ENCODE results near the gene DCAF17.

Gene DCAF17

DNA sequence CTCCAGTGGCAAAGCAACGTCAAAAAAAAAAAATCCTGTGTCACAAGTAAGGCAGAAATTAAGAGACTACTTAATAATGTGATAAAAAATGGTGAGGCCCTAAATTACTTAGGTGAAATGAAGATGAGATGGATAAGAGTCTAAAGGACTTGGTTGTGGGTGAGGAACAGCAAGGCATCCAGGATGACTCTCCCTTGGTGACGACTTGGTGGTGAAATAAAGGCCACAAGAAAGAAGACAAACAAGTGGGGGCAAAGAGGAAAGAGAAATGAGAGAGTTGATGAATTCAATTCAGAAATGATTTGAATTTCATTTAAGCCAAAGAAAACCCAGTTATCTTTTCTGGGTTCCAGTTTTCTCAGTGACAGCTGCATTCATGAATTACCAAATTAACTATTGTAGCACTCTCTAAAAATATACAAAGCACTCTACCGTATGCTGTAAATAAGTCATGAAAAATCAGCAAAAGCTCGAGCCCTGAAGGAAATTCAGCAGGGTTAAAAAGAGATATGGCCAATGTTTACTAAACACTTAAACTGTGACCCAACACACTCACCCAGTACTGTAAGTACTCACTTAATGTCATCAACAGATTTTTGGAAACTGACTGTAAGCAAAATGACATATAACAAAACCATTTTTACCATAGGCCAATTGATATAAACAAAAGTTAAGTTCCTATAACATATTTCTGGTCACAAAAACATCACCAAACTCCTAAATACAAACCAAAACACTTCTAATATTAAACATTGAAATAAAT, 1.6 kb upstream of the DCAF17 start:
- peaks cover 4 to 14% of the 10 kb centered on the region in 2 experiments for H3K4me1 ChIP-seq (ENCODE audit: control insufficient read depth in 1 of 2, insufficient read depth in 2 of 2, low read length in 2 of 2)
- no peak overlapping the region for H3K4me3 ChIP-seq (ENCODE audit: low read depth, low read length)
- H2AK5ac ChIP-seq (ENCODE audit: low read length): peak overlapping the region; percentile 90
- DNase-seq: no peak
- H4K8ac ChIP-seq (ENCODE audit: low read depth, low read length): peak overlapping the region; percentile 48
- H3K36me3 ChIP-seq (ENCODE audit: control insufficient read depth in 1 of 2, insufficient read depth in 2 of 2, low read length in 2 of 2): peaks cover 2 to 5% of the 10 kb centered on the region in 2 experiments
- H2BK5ac ChIP-seq (ENCODE audit: low read depth, low read length, poor library complexity): no peak overlapping the region
- H3K79me2 ChIP-seq (ENCODE audit: control insufficient read depth, insufficient read depth, low read length, poor library complexity): peaks cover 13% of the 10 kb centered on the region
- H3K9me3 ChIP-seq (ENCODE audit: insufficient read depth, low read depth, low read length): no peaks in the 10 kb centered on the region
- peak overlapping the region; percentile 80 for H3K18ac ChIP-seq (ENCODE audit: low read length)
- H3K4ac ChIP-seq (ENCODE audit: low read depth, low read length): peak overlapping the region; percentile 84
- peak overlapping the region; percentile 79 for H2BK120ac ChIP-seq (ENCODE audit: insufficient read depth, low read length, poor library complexity)
- WGBS (ENCODE audit: extremely low coverage, insufficient coverage, insufficient read length): no CpG with 5 or more reads among the region's 4 CpGs
- H3K4me2 ChIP-seq (ENCODE audit: low read length): no peak overlapping the region
- peaks cover 18% of the 10 kb centered on the region for H3K79me1 ChIP-seq (ENCODE audit: low read length)
- H3K14ac ChIP-seq (ENCODE audit: low read length): no peak overlapping the region
- H3K27ac ChIP-seq (ENCODE audit: low read depth, low read length): peak overlapping the region; percentile 15
- H2BK12ac ChIP-seq (ENCODE audit: low read length): no peak overlapping the region
- no peak overlapping the region for H4K12ac ChIP-seq (ENCODE audit: low read depth, low read length)
- H2AFZ ChIP-seq (ENCODE audit: insufficient read depth, low read length, poor library complexity): no peak overlapping the region
- H3K9ac ChIP-seq (ENCODE audit: low read length): no peak overlapping the region
- H3K23ac ChIP-seq (ENCODE audit: low read length): no peak overlapping the region
- H3K27me3 ChIP-seq (ENCODE audit: insufficient read depth, low read length): no peaks in the 10 kb centered on the region
- H4K91ac ChIP-seq (ENCODE audit: low read depth, low read length): peak overlapping the region; percentile 75

DNA sequence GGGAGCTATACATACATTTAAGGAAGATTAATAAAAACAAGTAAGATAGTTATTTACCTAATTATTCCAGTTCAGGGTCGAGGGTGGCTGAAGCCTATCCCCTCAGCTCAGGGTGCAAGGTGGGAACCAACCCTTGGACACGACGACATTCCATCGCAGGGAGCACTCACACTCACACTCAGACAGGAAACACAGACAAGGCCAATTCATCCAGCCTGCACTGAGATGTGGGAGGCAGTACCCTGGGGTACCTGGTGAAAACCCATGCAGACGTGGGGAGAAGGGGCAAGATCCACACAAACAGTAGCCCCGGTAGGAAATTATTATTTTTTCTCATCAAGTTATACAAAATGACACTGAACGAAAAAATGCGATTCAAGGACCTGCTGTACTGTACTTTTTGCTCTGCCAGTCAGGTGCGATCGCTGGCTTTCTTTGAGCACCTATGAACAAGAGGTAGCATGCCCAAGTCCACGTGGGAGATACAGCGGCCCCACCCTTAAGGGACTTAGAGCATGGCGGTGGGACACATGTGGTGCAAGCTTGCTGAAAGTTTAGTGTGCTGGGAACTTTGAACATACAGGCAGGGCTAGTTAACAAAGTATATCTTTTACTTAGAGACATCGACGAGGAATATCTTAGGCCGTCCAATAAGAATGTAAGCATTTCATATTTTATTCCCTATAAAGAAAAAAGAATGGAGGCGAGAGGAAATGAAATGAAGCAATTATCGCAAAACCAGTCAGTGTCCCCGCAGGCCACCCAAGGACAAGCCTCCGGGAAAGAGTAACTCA, 860 bp upstream of the DCAF17 start:
- Histone ChIP-seq H2BK12ac (ENCODE audit: low read length) (peak overlapping the region; percentile 63), H2BK120ac (ENCODE audit: insufficient read depth, low read length, poor library complexity) (peak overlapping the region; percentile 72), H3K79me1 (ENCODE audit: low read length) (peaks cover 18% of the 10 kb centered on the region), H3K4ac (ENCODE audit: low read depth, low read length) (peak overlapping the region; percentile 94), H3K9ac (ENCODE audit: low read length) (peak overlapping the region; percentile 78), H3K4me1 (ENCODE audit: control insufficient read depth in 1 of 2, insufficient read depth in 2 of 2, low read length in 2 of 2) (peaks cover 4 to 14% of the 10 kb centered on the region in 2 experiments), H3K4me2 (ENCODE audit: low read length) (peak overlapping the region; percentile 69), H4K12ac (ENCODE audit: low read depth, low read length) (peak overlapping the region; percentile 95), H3K27ac (ENCODE audit: low read depth, low read length) (peak overlapping the region; percentile 30), H3K4me3 (ENCODE audit: low read depth, low read length) (peak overlapping the region; percentile 65), H3K79me2 (ENCODE audit: control insufficient read depth, insufficient read depth, low read length, poor library complexity) (peaks cover 13% of the 10 kb centered on the region), H3K23ac (ENCODE audit: low read length) (no peak overlapping the region), H3K36me3 (ENCODE audit: control insufficient read depth in 1 of 2, insufficient read depth in 2 of 2, low read length in 2 of 2) (peaks cover 2 to 5% of the 10 kb centered on the region in 2 experiments), H2AK5ac (ENCODE audit: low read length) (peak overlapping the region; percentile 87), H3K27me3 (ENCODE audit: insufficient read depth, low read length) (no peaks in the 10 kb centered on the region), H4K8ac (ENCODE audit: low read depth, low read length) (peak overlapping the region; percentile 86), H3K9me3 (ENCODE audit: insufficient read depth, low read depth, low read length) (no peaks in the 10 kb centered on the region), H2AFZ (ENCODE audit: insufficient read depth, low read length, poor library complexity) (peak overlapping the region; percentile 76), H3K14ac (ENCODE audit: low read length) (peak overlapping the region; percentile 92), H4K91ac (ENCODE audit: low read depth, low read length) (peak overlapping the region; percentile 90), H2BK5ac (ENCODE audit: low read depth, low read length, poor library complexity) (peak overlapping the region; percentile 64), H3K18ac (ENCODE audit: low read length) (peak overlapping the region; percentile 96)
- WGBS (ENCODE audit: extremely low coverage, insufficient coverage, insufficient read length): no CpG with 5 or more reads among the region's 20 CpGs
- DNase-seq: peak; percentile 25 to 42

- no CpG with 5 or more reads among the region's 15 CpGs for WGBS (ENCODE audit: extremely low coverage, insufficient coverage, insufficient read length)
Measured at GRCh38 chr2:171433763-171434012, 338 bp upstream of the DCAF17 start, which contains the start of gene METTL8. TSS of gene METTL8 (minus strand) at chr2:171433990. CDS start at chr2:171392185, 41,805 bp downstream.

GRCh38 chr2:171436307-171436706, 2.3 kb downstream of the DCAF17 start:
- Histone ChIP-seq H3K14ac (ENCODE audit: low read length) (no peak overlapping the region), H3K79me1 (ENCODE audit: low read length) (peaks cover 17% of the 10 kb centered on the region), H3K79me2 (ENCODE audit: control insufficient read depth, insufficient read depth, low read length, poor library complexity) (peaks cover 13% of the 10 kb centered on the region), H3K4me3 (ENCODE audit: low read depth, low read length) (no peak overlapping the region), H4K8ac (ENCODE audit: low read depth, low read length) (no peak overlapping the region), H3K4me1 (ENCODE audit: control insufficient read depth in 1 of 2, insufficient read depth in 2 of 2, low read length in 2 of 2) (peaks cover 4 to 9% of the 10 kb centered on the region in 2 experiments), H2AK5ac (ENCODE audit: low read length) (no peak overlapping the region), H2BK12ac (ENCODE audit: low read length) (no peak overlapping the region), H3K18ac (ENCODE audit: low read length) (no peak overlapping the region), H3K36me3 (ENCODE audit: control insufficient read depth in 1 of 2, insufficient read depth in 2 of 2, low read length in 2 of 2) (peaks cover 8 to 16% of the 10 kb centered on the region in 2 experiments), H3K9ac (ENCODE audit: low read length) (no peak overlapping the region), H2AFZ (ENCODE audit: insufficient read depth, low read length, poor library complexity) (no peak overlapping the region), H3K4ac (ENCODE audit: low read depth, low read length) (no peak overlapping the region), H4K91ac (ENCODE audit: low read depth, low read length) (no peak overlapping the region), H2BK5ac (ENCODE audit: low read depth, low read length, poor library complexity) (no peak overlapping the region), H3K23ac (ENCODE audit: low read length) (no peak overlapping the region), H3K9me3 (ENCODE audit: insufficient read depth, low read depth, low read length) (no peaks in the 10 kb centered on the region), H3K27me3 (ENCODE audit: insufficient read depth, low read length) (no peaks in the 10 kb centered on the region), H4K12ac (ENCODE audit: low read depth, low read length) (no peak overlapping the region), H2BK120ac (ENCODE audit: insufficient read depth, low read length, poor library complexity) (no peak overlapping the region), H3K27ac (ENCODE audit: low read depth, low read length) (no peak overlapping the region), H3K4me2 (ENCODE audit: low read length) (no peak overlapping the region)
- WGBS (ENCODE audit: extremely low coverage, insufficient coverage, insufficient read length): no CpG with 5 or more reads among the region's 1 CpG
- DNase-seq: peak; percentile 37 to 84

More at GRCh38 chr2:171433763-171434012, 338 bp upstream of the DCAF17 start, which contains the start of gene METTL8:
- H3K4me2 ChIP-seq (ENCODE audit: low read length): peak within 1 kb of the TSS; percentile 80
- no peak for DNase-seq
- peak within 1 kb of the TSS; percentile 92 for H4K8ac ChIP-seq (ENCODE audit: low read depth, low read length)
- H3K9ac ChIP-seq (ENCODE audit: low read length): peak within 1 kb of the TSS; percentile 97
- H3K23ac ChIP-seq (ENCODE audit: low read length): no peak within 1 kb of the TSS
- peak within 1 kb of the TSS; percentile 76 for H3K4me3 ChIP-seq (ENCODE audit: low read depth, low read length)
- H3K9me3 ChIP-seq (ENCODE audit: insufficient read depth, low read depth, low read length): no peaks in the 10 kb centered on the region
- H2BK12ac ChIP-seq (ENCODE audit: low read length): peak within 1 kb of the TSS; percentile 63
- peak within 1 kb of the TSS; percentile 96 for H3K27ac ChIP-seq (ENCODE audit: low read depth, low read length)
- peaks cover 3 to 5% of the 10 kb centered on the region in 2 experiments for H3K36me3 ChIP-seq (ENCODE audit: control insufficient read depth in 1 of 2, insufficient read depth in 2 of 2, low read length in 2 of 2)
- H3K27me3 ChIP-seq (ENCODE audit: insufficient read depth, low read length): no peaks in the 10 kb centered on the region
- H4K12ac ChIP-seq (ENCODE audit: low read depth, low read length): peak within 1 kb of the TSS; percentile 95
- H3K79me1 ChIP-seq (ENCODE audit: low read length): peaks cover 18% of the 10 kb centered on the region
- H3K18ac ChIP-seq (ENCODE audit: low read length): peak within 1 kb of the TSS; percentile 96
- H2AFZ ChIP-seq (ENCODE audit: insufficient read depth, low read length, poor library complexity): peak within 1 kb of the TSS; percentile 97
- H3K14ac ChIP-seq (ENCODE audit: low read length): peak within 1 kb of the TSS; percentile 92
- H2BK5ac ChIP-seq (ENCODE audit: low read depth, low read length, poor library complexity): peak within 1 kb of the TSS; percentile 82
- H2AK5ac ChIP-seq (ENCODE audit: low read length): peak within 1 kb of the TSS; percentile 87
- H3K79me2 ChIP-seq (ENCODE audit: control insufficient read depth, insufficient read depth, low read length, poor library complexity): peaks cover 13% of the 10 kb centered on the region
- peak within 1 kb of the TSS; percentile 90 for H4K91ac ChIP-seq (ENCODE audit: low read depth, low read length)
- H3K4me1 ChIP-seq (ENCODE audit: control insufficient read depth in 1 of 2, insufficient read depth in 2 of 2, low read length in 2 of 2): peaks cover 4 to 14% of the 10 kb centered on the region in 2 experiments
- H2BK120ac ChIP-seq (ENCODE audit: insufficient read depth, low read length, poor library complexity): peak within 1 kb of the TSS; percentile 86
- peak within 1 kb of the TSS; percentile 94 for H3K4ac ChIP-seq (ENCODE audit: low read depth, low read length)

Data from trophoblast cell (in vitro differentiated cells and primary cell).